Ovary (tissue), 3 donors: ENCODE results near the gene ELF5.

Experiments
- EP300 ChIP-seq: sonication (generic); formaldehyde crosslinking; IDR thresholded peaks from one replicate; pipeline ENCODE4 v1.6.1; 2017; ENCODE audit warnings: antibody characterized with exemption
- POLR2A ChIP-seq: fragments of 450-650 bp; IDR thresholded peaks from one replicate; pipeline ENCODE4 v1.6.1; 2017; ENCODE audit warnings: antibody characterized with exemption, mild to moderate bottlenecking, moderate library complexity
- TF ChIP-seq, protein P1 (sequence below), 3 donors: fragments of 450-650 bp in 2 of 3; fragments of 200-600 bp in 1 of 3; IDR thresholded peaks; one replicate each; pipeline versions ENCODE4 v1.5.1 to v1.8.0; 2016 to 2022; ENCODE audit warnings: antibody characterized with exemption in 3 of 3, mild to moderate bottlenecking in 1 of 3
- donor health status: DM: no; HTN: no; CAD: no.

- TF ChIP-seq POLR2A (no peak), EP300 (no peak)
- TF ChIP-seq, protein P1, sequence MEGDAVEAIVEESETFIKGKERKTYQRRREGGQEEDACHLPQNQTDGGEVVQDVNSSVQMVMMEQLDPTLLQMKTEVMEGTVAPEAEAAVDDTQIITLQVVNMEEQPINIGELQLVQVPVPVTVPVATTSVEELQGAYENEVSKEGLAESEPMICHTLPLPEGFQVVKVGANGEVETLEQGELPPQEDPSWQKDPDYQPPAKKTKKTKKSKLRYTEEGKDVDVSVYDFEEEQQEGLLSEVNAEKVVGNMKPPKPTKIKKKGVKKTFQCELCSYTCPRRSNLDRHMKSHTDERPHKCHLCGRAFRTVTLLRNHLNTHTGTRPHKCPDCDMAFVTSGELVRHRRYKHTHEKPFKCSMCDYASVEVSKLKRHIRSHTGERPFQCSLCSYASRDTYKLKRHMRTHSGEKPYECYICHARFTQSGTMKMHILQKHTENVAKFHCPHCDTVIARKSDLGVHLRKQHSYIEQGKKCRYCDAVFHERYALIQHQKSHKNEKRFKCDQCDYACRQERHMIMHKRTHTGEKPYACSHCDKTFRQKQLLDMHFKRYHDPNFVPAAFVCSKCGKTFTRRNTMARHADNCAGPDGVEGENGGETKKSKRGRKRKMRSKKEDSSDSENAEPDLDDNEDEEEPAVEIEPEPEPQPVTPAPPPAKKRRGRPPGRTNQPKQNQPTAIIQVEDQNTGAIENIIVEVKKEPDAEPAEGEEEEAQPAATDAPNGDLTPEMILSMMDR (IDR thresholded peaks at IDR 0.05): no peak
Measured at GRCh38 chr11:34501949-34502348, 11.6 kb downstream of the ELF5 start.
